ENCODE data around the gene COPS8. TPM values are rescaled to one million over a fixed set of nuclear protein-coding genes. Genes with fewer than 3 reads are reported as not detected.
A peak's percentile ranks its signal among the peaks of the same experiment; 100 is the strongest.

COPS8 gene
- total and polyA plus RNA-seq, 3 donors from 2014 or later, result 104 to 117 (median 108) TPM

GRCh38 chr2:237091779-237092436 is 6.2 kb downstream of the COPS8 start:
- 63 to 73% methylated on average over 7 of the region's 7 CpGs for WGBS, 2 donors
- intact Hi-C loops (cut with DNase I; ENCODE audit: low total_unique reads), result no loop called here

GRCh38 chr2:237092506-237092905 is 6.8 kb downstream of the COPS8 start:
- Histone ChIP-seq H3K9me3 (no peaks in the 10 kb centered on the region), H3K36me3 (ENCODE audit: low read depth, missing control alignments) (no peaks in the 10 kb centered on the region), H3K4me1 (no peaks in the 10 kb centered on the region), H3K27ac (peak overlapping the region; percentile 21 to 78), H3K27me3 (no peaks in the 10 kb centered on the region), H3K4me3 (no peak overlapping the region)
- TF ChIP-seq CTCF (IDR thresholded peaks at IDR 0.05) (no peak), POLR2A (IDR thresholded peaks at IDR 0.05) (no peak)
- DNase-seq, result no peak
- intact Hi-C loops (cut with DNase I; ENCODE audit: low total_unique reads), result no loop called here
- WGBS, 2 donors, result 59 to 63% methylated on average over 5 of the region's 5 CpGs

More at GRCh38 chr2:237091779-237092436, 6.2 kb downstream of the COPS8 start:
- Histone ChIP-seq H3K27me3 (no peaks in the 10 kb centered on the region), H3K27ac (peak overlapping the region in 1 of 2 donors; percentile 78), H3K4me3 (no peak overlapping the region), H3K36me3 (ENCODE audit: low read depth, missing control alignments) (no peaks in the 10 kb centered on the region), H3K4me1 (no peaks in the 10 kb centered on the region), H3K9me3 (no peaks in the 10 kb centered on the region)
- no peak for TF ChIP-seq POLR2A (IDR thresholded peaks at IDR 0.05)
- no peak for TF ChIP-seq CTCF (IDR thresholded peaks at IDR 0.05)
- DNase-seq, result peak; percentile 42

GRCh38 chr2:237092920-237093781 is 7.5 kb downstream of the COPS8 start:
- peak overlapping the region; percentile 21 to 78 for H3K27ac ChIP-seq
- intact Hi-C loops (cut with DNase I; ENCODE audit: low total_unique reads), result no loop called here

GRCh38 chr2:237096201-237096600 is 10.5 kb downstream of the COPS8 start:
- Histone ChIP-seq H3K27ac (no peak overlapping the region), H3K4me1 (no peaks in the 10 kb centered on the region), H3K9me3 (no peaks in the 10 kb centered on the region), H3K27me3 (no peaks in the 10 kb centered on the region), H3K36me3 (ENCODE audit: low read depth, missing control alignments) (no peaks in the 10 kb centered on the region), H3K4me3 (no peak overlapping the region)
- TF ChIP-seq CTCF (IDR thresholded peaks at IDR 0.05), result no peak
- no peak for TF ChIP-seq POLR2A (IDR thresholded peaks at IDR 0.05)
- intact Hi-C loops (cut with DNase I; ENCODE audit: low total_unique reads), result no loop called here
- whole genome bisulfite sequencing, 2 donors, result 64 to 72% methylated on average over 4 of the region's 4 CpGs
- no peak for DNase-seq

More at GRCh38 chr2:237092920-237093781, 7.5 kb downstream of the COPS8 start:
- H3K4me1 ChIP-seq, result no peaks in the 10 kb centered on the region
- no peaks in the 10 kb centered on the region for H3K27me3 ChIP-seq
- peak; percentile 76 for DNase-seq
- WGBS, 2 donors, result 58 to 59% methylated on average over 9 of the region's 9 CpGs
- no peaks in the 10 kb centered on the region for H3K9me3 ChIP-seq
- TF ChIP-seq CTCF (IDR thresholded peaks at IDR 0.05) (peak; percentile 33 to 79 (median 52)), POLR2A (IDR thresholded peaks at IDR 0.05) (no peak)
- H3K4me3 ChIP-seq, result no peak overlapping the region
- H3K36me3 ChIP-seq (ENCODE audit: low read depth, missing control alignments), result no peaks in the 10 kb centered on the region

All from testis (tissue), 3 donors.